Endothelial cell of umbilical vein (primary cell): ENCODE measurements around the gene TEX19. TPM values are rescaled to one million over a fixed set of nuclear protein-coding genes. Genes with fewer than 3 reads are reported as not detected.

Experiments
- BruUV-seq: library from RNA; stranded (reverse); fragments of 400-500 nt; replicated peaks from 2 replicates; lab custom pipeline; 2021; lab: Mats Ljungman, UMichigan
- CTCF ChIA-PET: fragments of 300-600, 350-600 bp; sonication (Branson Sonifier 250); formaldehyde crosslinking; loops from one replicate; lab custom pipeline; 2021; ENCODE audit warnings: antibody characterized with exemption, inconsistent platforms; lab: Charles Lee
- POLR2A ChIA-PET: fragments of 300-600, 350-600 bp; sonication (Branson Sonifier 250); formaldehyde crosslinking; loops from one replicate; lab custom pipeline; 2021; ENCODE audit warnings: antibody characterized with exemption, inconsistent platforms; lab: Charles Lee
- DNase-seq: peaks from one replicate; pipeline ENCODE4 v3.0.0-alpha.2; 2011; ENCODE audit warnings: low read depth, low spot score
- FAIRE-seq: peaks from 2 replicates; lab custom pipeline; 2011; peaks lifted over from hg19 to GRCh38; lab: Jason Lieb, UNC
- H2AFZ ChIP-seq: 2 replicates; pipeline ENCODE4 v1.6.0; 2012; ENCODE audit warnings: low read depth, low read length, control low read depth, inconsistent platforms
- H3K27ac ChIP-seq: 2 replicates; pipeline ENCODE4 v1.5.1; 2011; ENCODE audit warnings: low read depth, mild to moderate bottlenecking, control low read depth, low read length, moderate library complexity; ENCODE audit not compliant: insufficient read depth
- H3K27me3 ChIP-seq, 2 experiments: 2 replicates each; pipeline versions ENCODE4 v1.6.0 to v1.6.1; 2011; ENCODE audit warnings: low read length in 2 of 2, mixed read lengths in 1 of 2; ENCODE audit not compliant: control insufficient read depth in 2 of 2, insufficient read depth in 2 of 2
- H3K36me3 ChIP-seq, 2 experiments: 2 replicates in 1 of 2; 3 replicates in 1 of 2; pipeline ENCODE4 v1.5.1; 2011; ENCODE audit warnings: low read length in 2 of 2, mild to moderate bottlenecking in 1 of 2, moderate library complexity in 1 of 2; ENCODE audit not compliant: control insufficient read depth in 2 of 2, insufficient read depth in 2 of 2; ENCODE audit errors: extremely low read depth in 1 of 2
- H3K4me1 ChIP-seq: 3 replicates; pipeline ENCODE4 v1.5.1; 2011; ENCODE audit warnings: mild to moderate bottlenecking, low read length; ENCODE audit not compliant: control insufficient read depth, insufficient read depth; ENCODE audit errors: extremely low read depth
- H3K4me2 ChIP-seq: 2 replicates; pipeline ENCODE4 v1.6.1; 2011; ENCODE audit warnings: low read length, control low read depth, mixed read lengths; ENCODE audit not compliant: insufficient read depth
- H3K4me3 ChIP-seq, 3 experiments: fragments of 200-600 bp in 1 of 3; sonication (generic), shearing (Covaris generic) in 1 of 3; replicated peaks in 1 of 3; 2 replicates each; pipeline ENCODE4 v1.5.1; 2011 to 2016; ENCODE audit warnings: control low read depth in 3 of 3, low read length in 3 of 3, mild to moderate bottlenecking in 2 of 3, inconsistent platforms in 1 of 3, low read depth in 1 of 3, moderate library complexity in 1 of 3; ENCODE audit not compliant: insufficient read depth in 1 of 3
- H3K79me2 ChIP-seq: 2 replicates; pipeline ENCODE4 v1.6.0; 2012; ENCODE audit warnings: low read length, inconsistent platforms; ENCODE audit not compliant: control insufficient read depth, insufficient read depth
- H3K9ac ChIP-seq: replicated peaks from 2 replicates; pipeline ENCODE3; 2011; ENCODE audit warnings: low read length, control low read depth; ENCODE audit not compliant: insufficient read depth; ENCODE audit errors: extremely low read depth
- H3K9me1 ChIP-seq: replicated peaks from 3 replicates; pipeline ENCODE4 v1.6.0; 2011; ENCODE audit warnings: mild to moderate bottlenecking, low read length; ENCODE audit not compliant: control insufficient read depth, insufficient read depth; ENCODE audit errors: extremely low read depth
- H3K9me3 ChIP-seq: replicated peaks from 2 replicates; pipeline ENCODE4 v1.5.1; 2012; ENCODE audit warnings: low read length, inconsistent platforms; ENCODE audit not compliant: control insufficient read depth, insufficient read depth
- H4K20me1 ChIP-seq: replicated peaks from 2 replicates; pipeline ENCODE3; 2011; ENCODE audit warnings: mild to moderate bottlenecking, low read length; ENCODE audit not compliant: control insufficient read depth, insufficient read depth; ENCODE audit errors: extremely low read depth
- EZH2 ChIP-seq: IDR thresholded peaks from 2 replicates; pipeline ENCODE4 v1.6.1; 2012; ENCODE audit warnings: borderline replicate concordance, low read depth, mild to moderate bottlenecking, moderate library complexity, low read length, inconsistent platforms; ENCODE audit not compliant: severe bottlenecking
- FOS ChIP-seq: IDR thresholded peaks from 2 replicates; pipeline ENCODE4 v1.6.1; 2011; ENCODE audit warnings: mild to moderate bottlenecking, low read length, moderate library complexity, borderline replicate concordance; ENCODE audit not compliant: insufficient read depth
- GATA2 ChIP-seq: IDR thresholded peaks from 2 replicates; pipeline ENCODE4 v1.7.0; 2011; ENCODE audit warnings: low read depth, mild to moderate bottlenecking, moderate library complexity, mixed read lengths, low read length; ENCODE audit not compliant: insufficient read length, insufficient read depth
- JUN ChIP-seq: IDR thresholded peaks from 2 replicates; pipeline ENCODE4 v1.6.1; 2011; ENCODE audit warnings: borderline replicate concordance, low read depth; ENCODE audit not compliant: insufficient read length, insufficient read depth
- MYC ChIP-seq: IDR thresholded peaks from one replicate; pipeline ENCODE4 v1.6.1; 2011; ENCODE audit warnings: mild to moderate bottlenecking, low read depth, low read length
- POLR2A ChIP-seq: IDR thresholded peaks from 2 replicates; pipeline ENCODE4 v1.6.1; 2012; ENCODE audit warnings: low read depth, mild to moderate bottlenecking, control low read depth, low read length
- POLR2AphosphoS5 ChIP-seq: IDR thresholded peaks from 2 replicates; pipeline ENCODE4 v1.6.1; 2012; ENCODE audit warnings: low read depth, mild to moderate bottlenecking, control low read depth, low read length, moderate library complexity; ENCODE audit not compliant: insufficient read depth
- dilution Hi-C: fragments of 300-500 bp; cut with MboI; formaldehyde crosslinking; loops from one replicate; pipeline ENCODE4 v1.15.0; 2019; ENCODE audit warnings: low sequenced_read_pairs; ENCODE audit not compliant: extremely low pct_ligation_motif_present
- intact Hi-C: fragments of 100-400 bp; cut with micrococcal nuclease; formaldehyde crosslinking; loops from one replicate; pipeline ENCODE4 v1.10.0; 2022
- polyA plus RNA-seq, 4 experiments: library from polyadenylated mRNA; depleted of rRNA in 3 of 4; stranded (reverse) in 3 of 4; unstranded in 1 of 4; fragments of >200 nt; gene quantifications; 2 replicates each; pipeline versions ENCODE4 v1.2.1 to v1.2.3, GENCODE V29; 2011 to 2012; ENCODE audit warnings: missing spikeins in 1 of 4
- total RNA-seq: library from RNA; stranded (reverse); gene quantifications from 2 replicates; pipeline ENCODE4 v1.2.3, GENCODE V29; 2021
- TF ChIP-seq, protein P1 (sequence below), 2 donors: IDR thresholded peaks; 1 replicate in 1 of 2; 2 replicates in 1 of 2; pipeline ENCODE4 v1.5.1; 2011; ENCODE audit warnings: low read length in 2 of 2, mild to moderate bottlenecking in 2 of 2, moderate library complexity in 2 of 2, control low read depth in 1 of 2, inconsistent platforms in 1 of 2, low read depth in 1 of 2; ENCODE audit not compliant: insufficient read depth in 1 of 2; ENCODE audit errors: extremely low read depth in 1 of 2
- TF ChIP-seq, protein P2 (sequence below): IDR thresholded peaks from 2 replicates; pipeline ENCODE4 v1.6.1; 2011; ENCODE audit not compliant: insufficient read depth, insufficient read length

The TEX19 gene
- total and polyA plus RNA-seq, 2 donors (not counting 3 experiments of a cell fraction or from before 2014, with no cell fraction given) = 0.06 TPM; not detected in 1

DNA sequence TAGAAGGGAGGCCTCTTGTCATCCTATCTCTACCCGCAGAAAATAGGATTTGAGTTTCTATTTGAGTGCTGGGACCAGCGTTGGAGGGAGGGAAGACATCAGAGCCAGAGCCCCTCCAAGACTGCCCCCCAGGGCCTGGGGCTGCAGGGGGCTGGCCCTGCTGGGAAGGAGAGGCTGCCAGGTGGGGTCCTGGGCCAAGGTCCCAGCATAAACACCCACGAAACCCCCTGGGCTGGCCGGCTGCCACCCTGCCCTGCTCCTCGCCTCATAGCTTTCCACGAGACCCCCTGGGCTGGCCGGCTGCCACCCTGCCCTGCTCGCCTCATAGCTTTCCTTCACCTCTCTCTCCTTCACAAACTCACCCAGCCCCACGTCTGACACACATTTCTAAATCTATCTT lies 10.6 kb upstream of the TEX19 start:
- intact Hi-C loops (no loop called here), dilution Hi-C loops (no loop called here)
- Histone ChIP-seq H3K4me3 (no peak overlapping the region), H3K9me3 (no peaks in the 10 kb centered on the region), H3K4me2 (no peak overlapping the region), H3K27me3 (no peaks in the 10 kb centered on the region), H2AFZ (no peak overlapping the region), H4K20me1 (no peaks in the 10 kb centered on the region), H3K9me1 (no peaks in the 10 kb centered on the region), H3K9ac (no peak overlapping the region), H3K4me1 (no peaks in the 10 kb centered on the region), H3K36me3 (no peaks in the 10 kb centered on the region), H3K27ac (no peak overlapping the region), H3K79me2 (no peaks in the 10 kb centered on the region)
- FAIRE-seq (no peak), DNase-seq (no peak)
- ChIA-PET POLR2A (no interaction called here), CTCF (no interaction called here)
- no TSS peak for BruUV-seq
- TF ChIP-seq, protein P1, sequence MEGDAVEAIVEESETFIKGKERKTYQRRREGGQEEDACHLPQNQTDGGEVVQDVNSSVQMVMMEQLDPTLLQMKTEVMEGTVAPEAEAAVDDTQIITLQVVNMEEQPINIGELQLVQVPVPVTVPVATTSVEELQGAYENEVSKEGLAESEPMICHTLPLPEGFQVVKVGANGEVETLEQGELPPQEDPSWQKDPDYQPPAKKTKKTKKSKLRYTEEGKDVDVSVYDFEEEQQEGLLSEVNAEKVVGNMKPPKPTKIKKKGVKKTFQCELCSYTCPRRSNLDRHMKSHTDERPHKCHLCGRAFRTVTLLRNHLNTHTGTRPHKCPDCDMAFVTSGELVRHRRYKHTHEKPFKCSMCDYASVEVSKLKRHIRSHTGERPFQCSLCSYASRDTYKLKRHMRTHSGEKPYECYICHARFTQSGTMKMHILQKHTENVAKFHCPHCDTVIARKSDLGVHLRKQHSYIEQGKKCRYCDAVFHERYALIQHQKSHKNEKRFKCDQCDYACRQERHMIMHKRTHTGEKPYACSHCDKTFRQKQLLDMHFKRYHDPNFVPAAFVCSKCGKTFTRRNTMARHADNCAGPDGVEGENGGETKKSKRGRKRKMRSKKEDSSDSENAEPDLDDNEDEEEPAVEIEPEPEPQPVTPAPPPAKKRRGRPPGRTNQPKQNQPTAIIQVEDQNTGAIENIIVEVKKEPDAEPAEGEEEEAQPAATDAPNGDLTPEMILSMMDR (IDR thresholded peaks at IDR 0.05; ENCODE audit: extremely low read depth in 1 of 2, insufficient read depth in 1 of 2, low read depth in 1 of 2, low read length in 2 of 2) = no peak
- no peak for TF ChIP-seq EZH2
- TF ChIP-seq MYC = no peak
- no peak for TF ChIP-seq GATA2
- TF ChIP-seq, protein P2, sequence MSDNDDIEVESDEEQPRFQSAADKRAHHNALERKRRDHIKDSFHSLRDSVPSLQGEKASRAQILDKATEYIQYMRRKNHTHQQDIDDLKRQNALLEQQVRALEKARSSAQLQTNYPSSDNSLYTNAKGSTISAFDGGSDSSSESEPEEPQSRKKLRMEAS = no peak
- no peak for TF ChIP-seq POLR2AphosphoS5
- no peak for TF ChIP-seq JUN
- TF ChIP-seq FOS = no peak
- TF ChIP-seq POLR2A = no peak
